Hematopoietic multipotent progenitor cell treated with erythropoietin and hydrocortisone succinate and interleukin-3 and kit ligand, for 6 days (in vitro differentiated cells): ENCODE data around the gene ITGA6.
"Not testable (repeated sequence)": the region's sequence is repeated elsewhere in the genome, so short reads cannot be mapped to it uniquely, and the experiment has no call there.

Experiments used
- DNase-seq: peaks from one replicate; pipeline ENCODE4 v3.0.0-alpha.2; 2015

ITGA6 gene

DNA sequence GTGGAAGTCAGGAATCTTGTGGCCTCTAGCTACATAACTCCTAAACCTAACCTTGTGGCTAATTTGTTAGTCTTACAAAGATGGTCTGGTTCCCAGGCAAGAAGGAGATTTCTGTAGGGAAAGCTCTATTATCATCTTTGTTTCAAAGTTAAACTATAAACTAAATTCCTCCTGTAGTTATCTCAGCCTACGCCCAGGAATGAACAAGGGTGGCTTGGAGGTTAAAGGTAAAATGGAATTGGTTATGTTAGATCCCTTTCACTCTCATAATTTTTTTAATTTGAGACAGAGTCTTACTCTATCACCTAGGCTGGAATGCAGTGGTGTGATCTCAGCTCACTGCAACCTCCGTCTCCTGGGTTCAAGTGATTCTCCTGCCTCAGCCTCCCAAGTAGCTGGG, 103.9 kb downstream of the ITGA6 start:
- DNase-seq: no peak

DNA sequence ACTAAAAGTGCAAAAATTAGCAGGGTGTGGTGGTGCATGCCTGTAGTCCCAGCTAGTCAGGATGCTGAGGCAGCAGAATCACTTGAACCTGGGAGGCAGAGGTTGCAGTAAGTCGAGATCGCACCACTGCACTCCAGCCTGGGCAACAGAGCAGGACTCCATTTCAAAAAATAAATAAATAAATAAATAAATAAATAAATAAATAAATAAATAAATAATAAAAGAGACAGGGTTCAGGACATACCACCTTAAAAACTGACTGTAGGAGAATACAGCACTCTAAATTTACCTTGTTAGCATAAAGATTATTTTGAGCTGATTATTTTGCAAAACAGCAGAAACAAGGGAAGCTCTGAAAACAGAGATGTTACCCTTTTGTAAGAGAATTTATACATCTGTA, 105.1 kb downstream of the ITGA6 start:
- not testable (repeated sequence) for DNase-seq

DNA sequence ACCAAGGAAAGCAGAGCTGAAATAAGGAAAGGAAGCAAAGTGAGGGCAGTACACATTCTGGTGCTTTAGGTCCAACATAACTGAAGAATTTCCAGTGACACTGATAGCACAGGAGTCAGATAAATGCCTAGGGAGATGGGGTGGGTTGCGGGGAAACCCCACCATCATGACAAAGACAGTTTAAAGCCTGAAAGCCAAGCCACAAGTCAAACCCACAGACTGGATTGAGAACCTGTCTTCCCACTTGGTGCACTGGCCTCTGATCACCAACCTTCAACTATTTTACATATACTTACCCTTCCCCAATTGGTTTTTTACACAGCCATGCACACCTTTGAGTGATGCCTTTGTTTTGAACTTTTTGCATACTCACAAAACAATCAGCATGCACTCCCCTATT, 106.3 kb downstream of the ITGA6 start:
- no peak for DNase-seq

DNA sequence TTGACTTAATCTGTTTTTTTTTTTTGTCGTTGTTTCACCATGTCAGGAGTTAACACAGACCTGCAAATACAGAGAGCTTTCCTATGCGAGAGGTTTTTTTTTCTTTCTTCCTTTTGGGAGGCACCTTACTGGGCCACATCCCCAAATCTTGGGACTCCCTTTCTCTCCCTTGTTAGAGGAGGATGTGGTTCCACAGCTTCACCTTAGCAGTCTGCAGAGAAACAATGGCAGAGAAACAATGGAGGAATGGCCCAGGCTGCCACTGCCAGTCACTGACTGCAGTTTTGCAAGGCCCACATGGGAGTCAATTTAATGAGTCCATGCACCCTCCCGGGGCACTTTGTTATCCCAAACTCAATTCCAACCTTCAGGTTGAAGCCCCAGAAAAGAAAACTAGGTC, 107.7 kb downstream of the ITGA6 start:
- no peak for DNase-seq

DNA sequence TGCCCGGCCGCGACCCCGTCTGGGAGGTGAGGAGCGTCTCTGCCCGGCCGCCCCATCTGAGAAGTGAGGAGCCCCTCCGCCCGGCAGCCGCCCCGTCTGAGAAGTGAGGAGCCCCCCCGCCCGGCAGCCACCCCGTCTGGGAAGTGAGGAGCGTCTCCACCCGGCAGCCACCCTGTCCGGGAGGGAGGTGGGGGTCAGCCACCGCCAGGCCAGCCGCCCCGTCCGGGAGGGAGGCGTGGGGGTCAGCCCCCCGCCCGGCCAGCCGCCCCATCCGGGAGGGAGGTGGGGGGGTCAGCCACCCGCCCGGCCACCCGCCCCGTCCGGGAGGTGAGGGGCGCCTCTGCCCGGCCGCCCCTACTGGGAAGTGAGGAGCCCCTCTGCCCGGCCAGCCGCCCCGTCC, 110.5 kb downstream of the ITGA6 start:
- DNase-seq: not testable (repeated sequence)

DNA sequence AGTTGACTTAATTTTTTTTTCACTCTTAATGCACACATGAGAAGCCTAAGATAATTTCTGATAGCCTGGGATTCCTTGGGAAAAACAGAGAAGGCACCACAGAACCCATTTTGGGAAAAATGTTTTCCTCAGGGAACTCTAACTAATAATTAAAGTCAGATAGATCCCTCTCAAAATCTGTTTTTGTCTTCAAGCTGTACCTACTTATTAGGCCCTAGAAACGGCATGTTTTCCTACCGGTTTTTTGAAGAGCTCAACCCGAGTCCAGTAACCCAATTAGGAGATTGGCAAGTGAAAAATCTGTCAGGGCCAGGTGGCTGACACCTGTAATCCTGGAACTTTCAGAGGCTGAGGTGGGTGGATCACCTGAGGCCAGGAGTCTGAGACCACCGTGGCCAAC, 112.4 kb downstream of the ITGA6 start:
- DNase-seq: no peak

DNA sequence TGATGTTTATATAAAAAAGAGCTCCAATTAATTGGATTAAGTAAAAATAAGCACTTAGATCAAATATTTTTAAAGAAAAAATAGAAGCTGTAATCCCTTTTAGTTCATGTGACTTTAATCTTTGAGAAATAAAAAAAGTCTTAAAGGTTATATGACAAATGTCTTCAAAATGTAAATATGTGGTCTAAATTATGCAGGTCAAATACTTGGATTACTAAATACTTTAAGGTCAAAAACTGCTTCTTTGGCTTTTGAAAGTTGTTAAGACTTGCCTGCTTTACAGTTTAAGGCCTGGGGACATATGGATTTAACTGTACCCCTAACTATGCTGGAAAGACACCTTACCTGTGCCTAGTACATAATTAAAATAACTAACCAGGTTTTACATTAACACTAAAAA, 113.0 kb downstream of the ITGA6 start:
- no peak for DNase-seq

DNA sequence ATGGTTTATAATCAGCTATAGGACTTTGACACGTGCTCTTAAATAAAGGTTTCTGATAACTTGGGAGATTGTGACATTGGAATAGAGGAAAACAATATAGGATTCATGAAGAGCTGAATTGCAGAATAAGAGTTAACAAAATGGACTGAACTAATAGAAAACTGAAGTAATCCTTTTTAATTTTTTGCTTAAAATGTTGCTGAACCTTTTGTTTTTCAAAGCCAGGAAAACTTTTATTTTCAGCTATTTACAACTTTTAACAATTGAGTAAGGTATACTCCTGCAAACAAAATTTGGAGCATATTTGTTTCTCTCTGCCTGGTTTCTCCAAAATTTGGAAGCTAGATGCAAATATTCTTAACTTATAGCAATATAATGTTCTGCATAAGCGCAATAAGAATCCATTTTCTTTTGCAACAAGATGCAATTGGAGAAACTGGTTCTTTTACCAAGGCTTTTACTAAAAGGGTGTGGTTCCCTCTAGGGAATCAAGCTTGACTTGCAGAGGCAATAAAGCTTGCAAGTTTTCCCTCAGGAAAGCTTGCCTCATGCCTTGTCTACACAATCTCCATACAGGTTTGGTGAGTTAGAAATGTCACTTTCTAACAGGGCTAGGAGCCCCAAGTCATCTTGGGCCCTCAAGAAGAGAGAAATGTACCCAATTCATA, 118.2 kb downstream of the ITGA6 start:
- DNase-seq: no peak

DNA sequence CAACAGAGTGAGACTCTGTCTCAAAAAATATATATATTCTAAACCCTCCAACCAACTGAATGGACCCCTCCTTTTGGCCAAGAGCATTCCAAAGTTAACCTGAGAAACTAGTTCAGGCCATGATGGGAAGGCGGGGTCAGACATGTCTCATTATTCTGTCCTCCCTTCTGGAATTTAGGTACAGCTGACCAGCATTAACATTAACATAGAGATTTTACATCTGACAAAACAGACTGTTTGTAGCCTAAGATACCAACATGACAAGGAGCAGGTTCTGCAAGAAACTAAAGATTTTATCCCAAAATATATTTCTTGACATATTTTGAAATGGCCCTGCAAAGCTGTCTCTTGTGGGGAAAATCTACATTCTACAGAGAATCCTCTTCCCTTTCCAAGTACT, 121.7 kb downstream of the ITGA6 start:
- DNase-seq: no peak

DNA sequence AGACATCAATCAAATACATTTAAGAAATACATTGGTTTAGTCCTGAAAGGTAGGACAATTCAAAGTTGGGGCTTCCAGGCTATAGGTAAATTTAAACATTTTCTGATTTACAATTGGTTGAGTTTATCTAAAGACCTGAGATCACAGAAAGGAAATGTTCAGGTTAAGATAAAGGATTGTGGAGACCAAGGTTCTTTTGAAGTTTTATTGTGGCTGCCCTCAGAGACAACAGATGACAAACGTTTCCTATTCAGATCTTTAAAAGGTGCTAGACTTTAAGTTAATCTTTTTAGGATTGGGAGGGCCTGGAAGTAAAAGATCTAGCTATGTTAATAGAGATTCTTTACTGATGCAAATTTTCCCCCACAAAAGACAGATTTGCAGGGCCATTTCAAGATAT, 122.4 kb downstream of the ITGA6 start:
- DNase-seq: not testable (repeated sequence)

DNA sequence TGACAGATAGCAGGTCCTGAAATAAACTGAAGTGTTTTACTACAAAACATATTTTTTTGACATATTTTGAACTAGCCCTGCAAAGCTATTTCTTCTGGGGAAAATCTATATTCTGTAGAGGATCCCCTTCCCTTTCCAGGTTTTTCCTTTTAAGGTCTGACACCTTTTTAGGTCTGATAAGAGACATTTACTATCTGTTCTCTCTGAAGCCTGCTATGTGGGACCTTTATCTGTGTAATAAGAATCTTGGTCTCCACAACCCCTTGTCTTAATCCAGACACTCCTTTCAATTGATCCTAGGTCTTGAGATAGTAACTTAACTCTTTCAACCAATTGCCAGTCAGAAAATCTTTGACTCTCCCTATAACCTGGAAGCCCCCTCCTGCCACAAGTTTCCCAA, 123.0 kb downstream of the ITGA6 start:
- DNase-seq: peak; percentile 17

DNA sequence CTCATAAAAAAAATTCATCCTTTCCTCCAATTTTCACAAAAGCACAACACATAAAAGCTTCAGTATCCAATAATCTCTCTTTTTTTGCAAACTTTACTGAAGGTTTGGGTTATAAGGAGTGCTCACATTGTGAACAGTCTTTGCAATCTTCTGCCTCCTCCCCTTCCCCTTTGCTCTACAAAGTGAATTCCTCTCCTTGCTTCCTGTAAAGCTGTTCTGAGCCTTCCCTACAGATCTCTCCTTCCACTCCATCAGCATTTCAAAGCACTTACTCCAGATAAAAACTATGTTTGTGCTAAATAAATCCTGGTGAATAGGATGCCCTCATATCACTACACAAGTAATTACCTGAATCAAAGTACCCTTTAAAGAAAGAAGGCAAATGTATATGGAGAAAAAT, 123.9 kb downstream of the ITGA6 start:
- DNase-seq: no peak

DNA sequence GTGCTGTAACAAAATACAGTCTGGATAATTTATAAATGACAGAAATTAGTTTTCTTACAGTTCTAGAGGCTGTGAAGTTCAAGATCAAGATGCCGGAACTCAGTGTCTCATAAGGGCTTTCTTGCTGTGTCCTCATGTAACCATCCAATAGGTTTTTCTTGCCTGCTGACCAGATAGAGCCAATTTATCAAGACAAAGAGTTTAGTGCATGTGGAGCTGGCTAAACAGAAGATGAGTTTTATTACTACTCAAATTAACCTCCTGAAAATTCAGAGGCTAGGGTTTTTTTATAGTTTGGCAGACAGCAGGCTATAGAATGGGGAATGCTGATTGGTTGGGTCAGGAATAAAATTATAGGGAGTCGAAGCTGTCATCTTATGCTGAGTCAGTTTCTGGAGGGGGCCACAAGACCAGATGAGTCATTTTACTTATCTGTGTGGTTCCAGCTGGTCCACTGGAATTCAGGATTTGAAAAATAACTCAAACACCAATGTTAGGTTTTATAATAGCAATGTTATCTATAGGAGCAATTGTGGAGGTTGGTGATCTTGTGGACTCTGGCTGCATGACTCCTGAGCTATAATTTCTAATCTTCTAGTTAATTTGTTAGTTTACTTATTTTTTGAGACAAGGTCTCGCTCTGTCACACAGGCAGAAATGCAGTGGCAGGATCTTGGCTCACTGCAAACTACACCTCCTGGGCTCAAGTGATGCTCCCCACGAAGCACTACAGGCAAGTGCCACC, 125.3 kb downstream of the ITGA6 start:
- peak; percentile 91 for DNase-seq

DNA sequence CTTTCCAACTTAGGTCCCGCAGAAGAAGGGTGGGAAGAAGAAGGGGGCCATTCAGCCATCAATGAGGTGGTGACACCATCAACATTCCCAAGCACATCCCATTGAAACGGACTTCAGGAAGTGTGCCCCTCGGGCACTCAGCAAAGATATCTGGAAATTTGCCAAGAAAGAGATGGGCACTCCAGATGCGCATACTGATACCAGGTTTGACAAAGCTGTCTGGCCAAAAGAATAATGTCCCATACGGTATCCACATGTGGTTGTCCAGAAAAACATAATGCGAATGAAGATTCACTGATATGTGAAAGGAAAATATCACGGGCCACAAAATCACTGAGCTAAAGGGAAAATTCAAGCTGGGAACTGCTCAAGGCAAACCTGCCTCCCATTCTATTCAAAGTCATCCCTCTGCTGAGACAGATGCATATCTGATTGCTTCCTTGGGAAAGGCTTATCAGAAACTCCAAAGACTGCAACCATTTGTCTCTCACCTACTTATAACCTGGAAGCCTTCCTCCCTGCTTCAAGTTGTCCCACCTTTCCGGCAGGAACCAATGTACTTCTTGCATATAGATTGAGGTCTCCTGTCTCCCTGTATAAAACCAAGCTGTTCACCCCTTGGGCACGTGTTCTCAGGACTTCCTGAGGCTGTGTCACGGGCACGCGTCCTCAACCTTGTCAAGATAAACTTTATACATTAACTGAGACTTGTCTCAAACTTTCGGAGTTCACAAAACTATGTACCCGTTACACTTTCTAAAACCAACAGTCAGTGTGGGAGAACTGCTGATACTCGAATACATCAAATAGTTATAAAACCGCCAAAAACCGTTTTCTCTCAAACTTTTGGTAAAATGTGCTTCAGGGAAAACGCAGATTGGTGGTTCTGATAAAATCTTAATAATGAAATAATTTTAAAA, 127.2 kb downstream of the ITGA6 start:
- peak; percentile 25 for DNase-seq

DNA sequence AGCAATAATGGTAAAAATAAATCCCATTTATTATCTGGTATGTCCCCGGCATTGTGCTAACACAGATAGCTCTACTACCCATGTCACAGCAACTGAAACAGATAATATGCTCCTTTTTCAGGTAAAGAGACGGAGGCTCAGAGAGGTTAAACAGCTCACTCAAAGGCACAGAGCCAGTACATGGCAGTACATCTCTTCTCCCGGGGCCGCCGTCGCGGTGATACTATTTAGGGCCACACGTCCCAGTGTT, 127.8 kb downstream of the ITGA6 start:
- no peak for DNase-seq
